CD4-positive, alpha-beta T cell (primary cell): ENCODE measurements around the gene OGG1. TPM values are rescaled to one million over a fixed set of nuclear protein-coding genes. Genes with fewer than 3 reads are reported as not detected.
A peak's percentile ranks its signal among the peaks of the same experiment; 100 is the strongest.

ENCODE experiments used
- ATAC-seq: fragments of 200-7000 bp; cut with Tn5 transposase; one replicate; pipeline ENCODE4 v1.10.0; 2022; ENCODE audit warnings: mild to moderate bottlenecking; ENCODE audit not compliant: poor library complexity
- CTCF ChIA-PET: fragments of 350-600 bp; sonication (Branson Sonifier 250); formaldehyde crosslinking; loops from one replicate; lab custom pipeline; 2021; ENCODE audit warnings: antibody characterized with exemption, inconsistent platforms; lab: Charles Lee
- POLR2A ChIA-PET: fragments of 350-600 bp; sonication (Branson Sonifier 250); formaldehyde crosslinking; loops from one replicate; lab custom pipeline; 2021; ENCODE audit warnings: antibody characterized with exemption, inconsistent platforms; lab: Charles Lee
- DNase-seq, 14 experiments: peaks; one replicate each; pipeline ENCODE4 v3.0.0-alpha.2; 2013 to 2020; ENCODE audit warnings: mixed read lengths in 2 of 14
- H3K27ac ChIP-seq, 2 donors: one replicate each; pipeline versions ENCODE4 v1.5.1 to v1.7.0; 2013; ENCODE audit warnings: low read length in 2 of 2, low read depth in 1 of 2, mild to moderate bottlenecking in 1 of 2
- H3K27me3 ChIP-seq, 2 experiments: 1 replicate in 1 of 2; 2 replicates in 1 of 2; pipeline versions ENCODE4 v1.6.1 to v1.7.0; 2013; ENCODE audit warnings: low read length in 2 of 2, control low read depth in 1 of 2, mild to moderate bottlenecking in 1 of 2, moderate library complexity in 1 of 2; ENCODE audit not compliant: insufficient read depth in 2 of 2, control insufficient read depth in 1 of 2
- H3K36me3 ChIP-seq: one replicate; pipeline ENCODE4 v1.6.1; 2013; ENCODE audit warnings: low read length, control low read depth; ENCODE audit not compliant: insufficient read depth
- H3K4me1 ChIP-seq: one replicate; pipeline ENCODE4 v1.6.1; 2013; ENCODE audit warnings: low read length, control low read depth; ENCODE audit not compliant: insufficient read depth
- H3K4me3 ChIP-seq: one replicate; pipeline ENCODE4 v1.5.1; 2013; ENCODE audit warnings: mild to moderate bottlenecking, low read length, moderate library complexity
- H3K9me3 ChIP-seq, 2 experiments: 1 replicate in 1 of 2; 2 replicates in 1 of 2; pipeline versions ENCODE4 v1.6.1 to v1.7.0; 2013; ENCODE audit warnings: low read length in 2 of 2, mild to moderate bottlenecking in 2 of 2, control low read depth in 1 of 2, moderate library complexity in 1 of 2; ENCODE audit not compliant: control insufficient read depth in 1 of 2, insufficient read depth in 1 of 2
- H3K27ac Mint-ChIP-seq: one replicate; pipeline ENCODE4 v1.8.0; 2020; ENCODE audit warnings: mixed read lengths
- H3K27me3 Mint-ChIP-seq: one replicate; pipeline ENCODE4 v1.8.0; 2021; ENCODE audit warnings: mixed read lengths
- H3K36me3 Mint-ChIP-seq: one replicate; pipeline ENCODE4 v1.8.0; 2021; ENCODE audit warnings: low read depth, mixed read lengths
- H3K4me1 Mint-ChIP-seq: one replicate; pipeline ENCODE4 v1.8.0; 2021; ENCODE audit warnings: low read depth, mixed read lengths
- H3K4me3 Mint-ChIP-seq: one replicate; pipeline ENCODE4 v1.8.0; 2020; ENCODE audit warnings: mild to moderate bottlenecking, mixed read lengths
- H3K9me3 Mint-ChIP-seq: one replicate; pipeline ENCODE4 v1.8.0; 2020; ENCODE audit warnings: mixed read lengths
- intact Hi-C, 2 experiments: fragments of 100-400 bp; cut with DNase I in 1 of 2; cut with micrococcal nuclease in 1 of 2; formaldehyde crosslinking; loops; one replicate each; pipeline versions ENCODE4 v1.15.1 to v1.9.0; 2023 to 2025; cut with DNase I, micrococcal nuclease
- total RNA-seq, 174 experiments: library from RNA in 2 of 174; stranded (reverse) in 2 of 174; gene quantifications; one replicate each; pipeline ENCODE4 v1.2.3 and lab custom pipeline; 2021 to 2026
- TF ChIP-seq, protein P1 (sequence below): fragments of 200-600 bp; IDR thresholded peaks from one replicate; pipeline ENCODE4 v1.8.0; 2022; ENCODE audit warnings: antibody characterized with exemption, mild to moderate bottlenecking

The OGG1 gene
- total RNA-seq, 2 experiments from 2014 or later = 7.1 to 8.9 TPM

DNA sequence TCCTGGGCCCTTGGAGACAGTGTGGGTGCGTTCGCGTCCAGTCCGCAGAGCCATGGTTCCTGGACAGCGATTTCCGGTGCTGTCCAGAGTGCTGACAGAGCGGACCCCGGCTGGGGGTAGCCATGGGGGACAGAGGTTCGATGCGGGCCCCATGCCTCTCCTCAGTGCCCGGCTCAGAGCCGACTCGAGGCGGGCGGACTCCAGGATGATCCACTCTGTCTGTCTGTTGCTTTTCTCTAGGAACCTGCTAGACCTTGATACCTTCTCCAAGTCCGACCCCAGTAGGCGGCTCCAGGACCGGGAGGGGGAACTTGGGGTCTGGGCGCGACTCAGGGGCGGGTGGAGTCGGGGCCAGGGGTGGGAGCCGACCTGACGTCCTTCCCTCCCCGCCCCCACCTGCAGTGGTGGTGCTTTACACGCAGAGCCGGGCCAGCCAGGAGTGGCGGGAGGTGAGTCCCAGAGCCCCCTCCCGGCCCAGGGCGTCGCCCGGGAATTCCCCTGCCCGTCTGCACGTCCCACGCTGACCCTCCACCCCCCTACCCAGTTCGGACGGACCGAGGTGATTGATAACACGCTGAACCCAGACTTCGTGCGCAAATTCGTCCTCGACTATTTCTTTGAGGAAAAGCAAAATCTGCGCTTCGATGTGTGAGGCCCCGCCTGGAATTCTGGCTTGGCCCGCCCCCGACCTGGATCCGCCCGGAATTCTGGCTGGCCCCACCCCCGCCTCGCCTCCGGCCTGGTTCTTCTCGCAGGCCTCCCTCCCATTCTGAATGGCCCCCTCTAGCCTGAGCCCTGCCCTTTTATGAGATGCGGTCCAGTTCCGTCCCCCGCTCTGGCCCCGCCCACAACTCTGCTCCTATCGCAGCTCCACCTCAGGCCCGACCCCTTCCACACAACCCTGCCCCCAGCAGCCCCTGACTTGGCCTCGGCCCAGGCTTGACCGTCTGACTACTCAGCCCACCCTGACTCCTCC, 45.1 kb upstream of the OGG1 start:
- peak; percentile 24 for ATAC-seq
- no peaks in the 10 kb centered on the region for H3K9me3 Mint-ChIP-seq
- peak overlapping the region; percentile 13 for H3K4me3 ChIP-seq

DNA sequence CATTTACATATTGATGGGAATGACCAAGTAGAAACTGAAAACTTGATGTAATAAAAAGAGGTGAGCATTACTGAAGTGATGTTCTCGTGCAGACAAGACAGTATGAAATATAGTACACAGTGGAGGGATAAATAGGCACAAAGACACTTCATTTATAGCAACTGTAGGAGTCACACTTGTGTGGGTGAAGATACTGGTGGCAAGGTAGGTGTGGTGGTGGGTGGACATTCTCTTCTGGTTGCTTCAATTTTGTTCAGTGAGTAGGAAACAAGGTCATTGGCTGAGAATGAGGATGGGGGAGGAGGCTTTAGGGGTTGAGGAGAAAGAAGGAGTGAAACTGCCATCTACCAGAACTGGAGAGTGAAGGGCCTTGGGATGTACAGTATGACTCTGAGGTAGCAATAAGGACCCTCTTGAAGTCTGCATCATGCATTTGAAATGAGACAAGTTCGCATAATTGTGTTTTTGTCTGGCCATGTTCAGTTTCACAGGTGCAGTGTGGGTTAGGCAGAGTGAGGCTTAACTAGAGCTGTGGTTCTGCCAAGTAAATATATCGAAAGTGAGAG, 39.5 kb upstream of the OGG1 start:
- ATAC-seq (no peak), DNase-seq (no peak)
- H3K36me3 ChIP-seq = no peaks in the 10 kb centered on the region
- no peaks in the 10 kb centered on the region for H3K36me3 Mint-ChIP-seq
- ChIA-PET CTCF (no interaction called here), POLR2A (no interaction called here)
- intact Hi-C loops = no loop called here
- H3K27ac Mint-ChIP-seq = no peak overlapping the region
- no peak overlapping the region for H3K4me3 Mint-ChIP-seq
- H3K4me3 ChIP-seq = no peak overlapping the region
- H3K27me3 ChIP-seq = peaks cover 0 to 3% of the 10 kb centered on the region in 2 experiments
- no peaks in the 10 kb centered on the region for H3K9me3 ChIP-seq
- peaks cover 19% of the 10 kb centered on the region for H3K27me3 Mint-ChIP-seq
- TF ChIP-seq, protein P1, sequence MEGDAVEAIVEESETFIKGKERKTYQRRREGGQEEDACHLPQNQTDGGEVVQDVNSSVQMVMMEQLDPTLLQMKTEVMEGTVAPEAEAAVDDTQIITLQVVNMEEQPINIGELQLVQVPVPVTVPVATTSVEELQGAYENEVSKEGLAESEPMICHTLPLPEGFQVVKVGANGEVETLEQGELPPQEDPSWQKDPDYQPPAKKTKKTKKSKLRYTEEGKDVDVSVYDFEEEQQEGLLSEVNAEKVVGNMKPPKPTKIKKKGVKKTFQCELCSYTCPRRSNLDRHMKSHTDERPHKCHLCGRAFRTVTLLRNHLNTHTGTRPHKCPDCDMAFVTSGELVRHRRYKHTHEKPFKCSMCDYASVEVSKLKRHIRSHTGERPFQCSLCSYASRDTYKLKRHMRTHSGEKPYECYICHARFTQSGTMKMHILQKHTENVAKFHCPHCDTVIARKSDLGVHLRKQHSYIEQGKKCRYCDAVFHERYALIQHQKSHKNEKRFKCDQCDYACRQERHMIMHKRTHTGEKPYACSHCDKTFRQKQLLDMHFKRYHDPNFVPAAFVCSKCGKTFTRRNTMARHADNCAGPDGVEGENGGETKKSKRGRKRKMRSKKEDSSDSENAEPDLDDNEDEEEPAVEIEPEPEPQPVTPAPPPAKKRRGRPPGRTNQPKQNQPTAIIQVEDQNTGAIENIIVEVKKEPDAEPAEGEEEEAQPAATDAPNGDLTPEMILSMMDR = no peak
- no peaks in the 10 kb centered on the region for H3K9me3 Mint-ChIP-seq
- H3K27ac ChIP-seq = no peak overlapping the region
- no peaks in the 10 kb centered on the region for H3K4me1 ChIP-seq
- no peaks in the 10 kb centered on the region for H3K4me1 Mint-ChIP-seq

More for the DNA sequence above, 45.1 kb upstream of the OGG1 start:
- POLR2A ChIA-PET = no interaction called here
- Histone ChIP-seq H3K4me1 (peaks cover 14% of the 10 kb centered on the region), H3K9me3 (peaks cover 0 to 17% of the 10 kb centered on the region in 2 experiments), H3K27ac (no peak overlapping the region), H3K27me3 (peaks cover 15 to 17% of the 10 kb centered on the region in 2 experiments), H3K36me3 (peaks cover 23% of the 10 kb centered on the region)
- Mint-ChIP-seq H3K27ac (no peak overlapping the region), H3K27me3 (peaks cover 33% of the 10 kb centered on the region), H3K4me1 (peaks cover 12% of the 10 kb centered on the region), H3K4me3 (peak overlapping the region; percentile 25), H3K36me3 (peaks cover 34% of the 10 kb centered on the region)
- CTCF ChIA-PET = no interaction called here
- TF ChIP-seq, protein P1 = no peak
- DNase-seq = peak in 4 of 14 experiments; percentile 5 to 40 (median 20)
- intact Hi-C loops = loop anchor here in 1 of 2 experiments (2.0 kb wide), 1 partner anchor 22 kb away; no protein-coding TSS in a partner anchor

DNA sequence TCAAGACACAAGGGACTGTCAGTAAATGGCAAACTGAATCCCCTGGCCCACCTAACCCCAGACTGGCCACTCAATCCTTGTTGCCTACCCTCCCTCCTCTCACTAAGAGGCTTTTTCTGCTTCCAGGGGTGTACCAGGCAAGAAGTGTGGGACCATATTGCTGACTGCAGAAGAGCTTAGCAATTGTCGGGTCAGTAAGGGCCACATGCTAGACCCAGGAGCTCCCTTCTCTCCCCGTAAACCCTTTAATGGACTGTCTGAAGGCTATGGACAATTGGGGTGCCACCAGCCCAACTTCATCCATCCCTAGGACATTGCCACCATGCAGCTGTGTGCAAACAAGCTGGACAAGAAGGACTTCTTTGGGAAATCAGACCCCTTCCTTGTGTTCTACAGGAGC, 37.3 kb upstream of the OGG1 start:
- no peak overlapping the region for H3K4me3 Mint-ChIP-seq

More for the DNA sequence above, 37.3 kb upstream of the OGG1 start:
- intact Hi-C loops = no loop called here
- Mint-ChIP-seq H3K27ac (no peak overlapping the region), H3K36me3 (no peaks in the 10 kb centered on the region), H3K9me3 (no peaks in the 10 kb centered on the region), H3K4me1 (peaks cover 4% of the 10 kb centered on the region), H3K27me3 (peaks cover 4% of the 10 kb centered on the region)
- no peaks in the 10 kb centered on the region for H3K36me3 ChIP-seq
- H3K4me3 ChIP-seq = no peak overlapping the region
- H3K27me3 ChIP-seq = peaks cover 0 to 3% of the 10 kb centered on the region in 2 experiments
- ATAC-seq = no peak
- CTCF ChIA-PET = no interaction called here
- POLR2A ChIA-PET = no interaction called here
- no peak for DNase-seq
- H3K4me1 ChIP-seq = peaks cover 4% of the 10 kb centered on the region
- no peaks in the 10 kb centered on the region for H3K9me3 ChIP-seq
- TF ChIP-seq, protein P1 = no peak
- no peak overlapping the region for H3K27ac ChIP-seq
